NCI-H345 treated with DMSO at 0.1 percent for 48 hours (cell line): ENCODE measurements around the gene SLC7A1.

Experiments
- DNase-seq: peaks from one replicate; lab custom pipeline; 2025; ENCODE audit not compliant: unreplicated experiment; lab: John Stamatoyannopoulos, UW

The SLC7A1 gene

DNA sequence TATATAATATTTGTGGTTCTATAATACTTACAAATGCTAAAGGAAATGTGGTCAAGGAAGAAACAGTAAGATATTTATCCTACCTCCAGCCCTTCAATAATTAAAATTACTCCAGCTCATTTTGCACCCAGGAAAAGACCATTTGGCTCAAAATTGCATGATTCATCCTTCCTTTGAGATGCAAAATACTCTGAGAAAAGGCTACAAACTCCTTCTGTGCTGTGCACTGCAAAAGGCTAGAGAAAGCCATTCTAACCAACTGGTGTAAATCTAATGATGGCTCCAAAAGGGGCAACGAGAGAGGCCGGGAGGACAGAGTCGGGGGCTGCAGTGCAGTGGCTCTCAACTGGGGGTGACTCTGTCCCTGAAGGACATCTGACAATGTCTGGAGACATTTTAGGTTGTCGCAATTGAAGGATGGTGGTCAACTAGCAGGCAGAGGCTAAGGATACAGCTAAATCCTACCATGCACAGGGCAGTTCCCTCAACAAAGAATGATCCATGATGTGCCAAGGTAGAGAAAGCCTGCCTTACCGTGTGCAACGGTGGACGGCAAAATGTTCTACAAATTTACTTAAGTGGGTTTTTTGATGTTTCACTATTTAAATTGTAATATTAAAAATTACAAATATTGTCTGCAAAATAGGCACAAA, 32.6 kb downstream of the SLC7A1 start:
- DNase-seq: no peak

- no peak for DNase-seq
These were observed 33.6 kb downstream of the SLC7A1 start for GRCh38 chr13:29561918-29562317.

GRCh38 chr13:29556742-29557141, 38.7 kb downstream of the SLC7A1 start:
- DNase-seq: no peak

DNA sequence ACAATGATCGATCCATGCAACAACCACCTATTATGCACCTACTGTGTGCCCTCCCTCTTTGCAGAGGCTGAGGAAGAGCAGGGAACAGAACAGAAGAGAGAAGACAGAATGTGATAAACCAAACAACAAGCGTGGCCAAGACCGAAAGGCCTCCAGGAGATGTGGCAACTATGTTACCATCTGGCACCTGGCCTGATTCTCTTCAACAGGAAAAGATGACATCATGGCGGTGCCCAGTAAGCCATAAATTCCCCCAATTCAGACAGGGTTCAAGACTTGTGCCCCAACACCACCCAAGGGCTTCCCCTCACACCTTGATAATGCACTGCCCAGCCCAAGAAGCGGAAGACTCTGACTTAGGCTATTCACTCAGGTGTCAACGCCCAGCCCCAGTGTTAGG, 44.3 kb downstream of the SLC7A1 start:
- DNase-seq: no peak

DNA sequence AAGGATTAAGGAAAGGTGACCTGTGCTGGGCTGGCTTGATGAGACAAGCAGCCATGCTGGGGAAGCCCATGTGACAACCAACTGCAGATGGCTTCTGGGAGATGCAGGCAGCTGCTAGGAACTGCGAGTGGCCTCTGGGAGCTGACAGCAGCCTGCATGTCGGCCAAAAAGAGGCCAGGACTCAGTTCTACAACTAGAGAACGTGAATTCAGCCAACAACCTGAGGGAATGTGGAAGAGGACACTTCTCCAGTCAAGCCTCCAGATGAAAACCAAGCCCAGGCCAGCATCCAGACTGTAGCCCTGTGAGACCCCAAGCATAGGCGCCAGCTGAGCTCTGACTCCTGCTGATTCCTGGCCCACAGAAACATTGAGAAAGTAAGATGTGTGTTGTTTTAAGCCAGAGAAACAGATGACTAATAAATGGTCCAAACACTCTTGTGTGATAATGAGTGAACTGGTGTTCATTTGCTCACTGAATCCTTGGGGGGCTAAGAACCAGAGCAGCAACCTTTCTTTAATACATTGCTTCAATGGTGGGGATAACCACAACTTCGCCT, 45.0 kb downstream of the SLC7A1 start:
- DNase-seq: no peak

- DNase-seq: no peak
These were observed 46.8 kb downstream of the SLC7A1 start for GRCh38 chr13:29548722-29549121.

- DNase-seq: no peak
These were observed 48.3 kb downstream of the SLC7A1 start for GRCh38 chr13:29547153-29547552.

GRCh38 chr13:29546662-29547061, 48.8 kb downstream of the SLC7A1 start:
- no peak for DNase-seq

DNA sequence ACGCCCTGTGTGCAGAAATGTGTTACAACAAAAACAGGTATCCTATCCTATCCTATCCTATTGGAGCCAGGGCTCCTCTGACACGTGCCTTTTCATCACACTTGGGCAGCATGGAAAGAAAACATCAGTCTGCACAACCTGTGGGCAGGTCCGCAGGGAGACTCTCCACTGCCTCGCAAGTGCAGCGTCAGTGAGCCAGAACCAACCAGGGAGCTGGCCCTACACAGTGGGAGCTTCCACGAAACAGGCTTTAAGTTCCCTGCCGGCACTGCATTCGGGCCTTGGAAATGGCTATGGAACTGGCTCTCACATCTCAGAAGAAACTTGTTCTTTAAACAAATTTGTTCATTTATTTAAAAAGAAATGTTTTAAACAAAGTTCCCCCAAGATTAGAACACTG, 49.5 kb downstream of the SLC7A1 start:
- no peak for DNase-seq

GRCh38 chr13:29543230-29544215, 52.0 kb downstream of the SLC7A1 start:
- no peak for DNase-seq

DNA sequence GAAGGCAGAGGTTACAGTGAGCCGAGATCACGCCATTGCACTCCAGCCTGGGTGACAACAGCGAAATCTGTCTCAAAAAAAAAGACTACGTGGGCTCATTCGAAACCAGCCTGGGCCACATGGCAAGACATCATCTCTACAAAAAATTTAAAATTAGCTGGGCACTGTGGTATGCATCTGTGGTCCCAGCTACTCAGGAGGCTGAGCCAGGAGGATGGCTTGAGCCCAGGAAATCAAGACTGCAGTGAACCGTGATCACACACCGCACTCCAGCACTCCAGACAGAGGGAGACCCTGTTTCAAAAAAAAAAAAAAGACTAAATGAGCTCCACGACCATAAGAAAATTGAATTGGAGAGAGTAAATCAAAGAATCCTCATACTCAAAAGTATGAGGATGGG, 53.1 kb downstream of the SLC7A1 start:
- DNase-seq: no peak

DNA sequence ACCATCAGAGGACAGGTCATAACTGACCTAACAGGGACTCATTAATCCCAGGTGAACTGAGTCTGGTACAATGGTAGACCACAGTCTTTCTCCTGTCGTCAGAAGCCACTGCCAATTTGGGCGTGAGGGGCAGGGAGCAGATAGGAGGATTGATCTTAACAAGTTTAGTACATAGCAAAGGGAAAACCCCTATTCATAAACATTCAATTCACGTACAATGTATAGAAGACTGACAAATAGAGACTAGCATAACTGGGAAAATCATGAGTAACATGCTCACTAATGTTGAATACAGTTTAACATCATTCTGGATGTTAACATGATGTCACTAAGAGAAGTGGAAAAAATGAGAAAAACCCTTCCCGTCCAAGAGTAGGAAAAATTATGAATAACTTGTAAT, 54.1 kb downstream of the SLC7A1 start:
- DNase-seq: no peak

DNA sequence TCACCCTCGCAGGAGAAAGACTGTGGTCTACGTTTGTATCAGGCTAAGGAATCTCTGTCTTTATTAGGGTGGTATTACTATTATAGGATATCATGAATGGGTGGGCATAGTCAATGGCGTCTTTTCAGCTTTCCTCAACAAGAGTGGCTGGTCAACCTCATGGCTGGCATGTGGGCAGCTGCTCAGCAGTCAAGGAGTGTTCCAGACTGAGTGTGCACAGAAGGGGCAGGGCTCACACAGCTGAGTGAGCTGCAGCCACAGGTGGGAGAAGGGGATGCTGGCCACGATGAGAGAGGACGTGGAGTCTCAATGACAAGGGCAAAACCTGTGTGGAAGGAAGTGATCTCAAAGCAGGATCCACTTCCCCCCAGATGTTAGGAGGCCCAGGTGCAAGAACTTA, 54.7 kb downstream of the SLC7A1 start:
- DNase-seq: no peak

DNA sequence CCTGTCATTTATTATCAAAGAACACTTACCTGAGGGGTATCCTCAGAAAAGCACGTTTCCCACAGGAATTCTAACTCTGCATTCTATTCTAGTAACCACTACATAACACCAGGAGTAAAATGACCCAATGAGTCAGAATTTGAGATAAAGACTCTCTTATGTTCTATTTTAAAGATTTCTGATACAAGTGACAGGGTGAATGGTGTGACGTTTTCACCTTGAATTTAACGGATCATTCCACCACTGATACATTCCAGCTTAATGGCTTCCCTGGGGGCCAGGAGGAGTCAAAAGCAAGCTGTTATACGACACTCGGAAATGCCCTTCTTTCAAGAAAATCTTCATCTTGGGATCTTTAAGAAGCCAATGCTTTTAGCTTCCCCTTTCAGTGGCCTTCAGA, 55.2 kb downstream of the SLC7A1 start:
- DNase-seq: no peak

GRCh38 chr13:29539856-29540255, 55.6 kb downstream of the SLC7A1 start:
- no peak for DNase-seq

DNA sequence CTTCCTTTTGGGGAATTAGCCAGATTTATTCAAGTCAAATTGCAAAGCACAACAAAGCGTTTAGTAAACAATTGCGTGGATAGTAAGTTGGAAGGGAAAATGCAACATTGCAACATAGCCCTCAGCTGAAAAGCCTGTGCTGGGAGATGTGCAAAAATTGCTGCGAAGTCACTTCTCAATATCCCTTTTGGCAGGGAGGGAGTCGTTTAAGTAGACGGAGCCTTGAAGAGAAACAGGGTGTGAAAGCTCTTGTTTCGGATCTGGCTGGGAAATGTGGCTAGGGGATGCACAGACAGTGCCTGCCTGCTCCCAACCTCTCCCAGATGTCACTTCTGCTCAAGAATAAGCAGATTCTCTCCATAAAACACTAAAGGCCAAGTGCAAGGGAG, 56.8 kb downstream of the SLC7A1 start:
- no peak for DNase-seq

DNA sequence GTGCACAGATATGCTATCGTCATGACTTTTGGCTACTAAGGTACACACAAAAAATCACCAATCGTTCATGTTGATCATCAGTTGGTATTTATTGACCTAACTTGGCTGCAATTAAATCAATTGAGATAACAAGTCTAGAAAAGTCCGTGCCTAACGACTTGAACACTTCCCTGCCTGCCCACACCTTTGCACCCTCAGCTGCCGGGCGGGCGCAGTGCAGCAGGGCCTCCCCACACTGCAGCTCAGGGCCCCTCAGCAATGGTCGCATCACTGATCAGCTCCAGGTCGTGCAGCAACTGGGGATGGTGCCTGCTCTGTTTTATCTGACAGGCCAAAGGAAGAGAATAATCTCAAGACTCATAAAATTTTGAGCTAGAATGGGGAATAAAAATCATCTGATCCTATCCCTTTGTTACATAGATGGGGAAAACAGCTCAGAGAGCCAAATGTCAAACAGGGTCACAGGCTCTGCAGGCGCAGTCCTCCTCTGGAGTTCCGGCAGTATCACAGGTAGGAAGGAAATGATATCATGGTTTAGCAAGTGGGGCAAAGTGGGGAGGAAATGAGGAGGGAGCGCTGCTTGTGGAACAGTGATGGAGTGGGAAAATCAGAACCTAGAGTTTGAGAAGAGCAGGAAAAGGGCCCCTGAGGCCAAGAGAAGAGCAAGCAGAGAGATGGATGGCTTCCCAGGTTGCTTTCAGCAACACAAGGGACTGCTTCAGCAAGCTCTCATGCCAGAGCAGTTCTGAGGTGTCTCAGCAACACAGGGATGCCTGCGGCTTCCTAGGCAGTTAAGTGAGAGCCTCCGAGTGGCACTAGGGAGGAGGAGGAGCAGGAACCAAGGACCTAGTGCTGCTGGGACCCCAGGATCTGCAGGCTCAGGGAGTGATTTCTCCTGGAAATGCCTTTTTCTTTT, 57.5 kb downstream of the SLC7A1 start:
- no peak for DNase-seq

DNA sequence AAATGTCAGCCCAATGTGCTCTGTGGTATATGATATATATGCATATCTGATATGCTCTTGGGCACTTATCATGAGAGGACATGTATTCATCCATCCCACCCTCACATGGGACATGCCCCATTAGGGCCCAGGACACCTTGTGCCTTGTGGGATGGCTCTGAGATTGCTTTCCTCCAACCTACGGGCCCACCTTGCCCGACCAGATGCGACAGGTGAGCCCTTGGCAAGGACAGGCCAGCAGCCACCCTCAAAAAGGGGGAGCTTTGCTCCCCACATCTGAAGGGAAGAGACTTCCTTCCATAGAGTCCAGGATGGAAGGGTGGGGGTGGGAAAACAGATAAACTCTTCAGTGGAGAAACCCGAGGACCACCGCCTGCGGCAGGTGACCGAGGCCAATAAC, 58.6 kb downstream of the SLC7A1 start:
- no peak for DNase-seq

DNA sequence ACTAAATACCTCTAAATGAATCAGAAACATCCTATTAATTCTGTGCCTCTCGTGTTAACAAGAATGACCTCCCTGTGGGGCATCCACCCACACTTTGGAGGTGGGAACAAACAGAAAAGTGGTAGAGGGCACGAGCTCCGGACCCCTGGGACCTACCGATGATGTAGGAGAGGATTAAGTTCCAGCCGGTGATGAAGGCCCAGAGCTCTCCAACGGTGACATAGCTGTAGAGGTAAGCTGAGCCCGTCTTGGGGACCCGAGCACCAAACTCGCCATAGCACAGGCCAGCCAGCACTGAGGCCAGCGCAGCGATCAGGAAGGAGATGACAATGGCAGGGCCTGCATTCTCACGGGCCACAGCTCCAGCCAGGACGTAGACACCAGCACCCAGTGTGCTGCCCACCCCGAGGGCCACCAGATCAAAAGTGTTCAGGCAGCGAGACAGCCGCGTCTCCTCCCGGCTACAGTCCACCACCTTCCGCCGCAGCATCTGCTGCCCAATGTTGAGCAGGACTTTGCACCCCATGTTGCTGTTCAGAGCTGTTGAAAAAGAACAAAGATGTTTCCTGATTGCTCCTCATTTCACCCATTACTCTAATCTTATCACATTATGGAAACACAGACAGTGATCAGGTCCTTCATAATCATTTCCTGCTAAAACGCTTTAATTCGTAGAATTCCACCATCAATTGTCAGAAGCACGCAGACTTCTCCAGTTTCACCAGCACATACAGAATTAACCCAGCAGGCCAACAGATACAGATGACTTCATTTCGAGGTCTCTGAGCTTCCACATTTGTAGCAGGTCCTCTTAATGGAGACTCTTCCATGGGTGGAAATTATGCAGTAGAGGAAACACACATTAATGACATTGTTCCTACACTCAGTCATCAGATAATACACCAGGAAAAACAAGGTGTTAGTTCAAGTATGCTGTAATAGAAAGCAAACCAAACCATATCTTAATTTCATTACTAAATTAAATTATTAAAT, 59.5 kb downstream of the SLC7A1 start:
- DNase-seq: no peak

DNA sequence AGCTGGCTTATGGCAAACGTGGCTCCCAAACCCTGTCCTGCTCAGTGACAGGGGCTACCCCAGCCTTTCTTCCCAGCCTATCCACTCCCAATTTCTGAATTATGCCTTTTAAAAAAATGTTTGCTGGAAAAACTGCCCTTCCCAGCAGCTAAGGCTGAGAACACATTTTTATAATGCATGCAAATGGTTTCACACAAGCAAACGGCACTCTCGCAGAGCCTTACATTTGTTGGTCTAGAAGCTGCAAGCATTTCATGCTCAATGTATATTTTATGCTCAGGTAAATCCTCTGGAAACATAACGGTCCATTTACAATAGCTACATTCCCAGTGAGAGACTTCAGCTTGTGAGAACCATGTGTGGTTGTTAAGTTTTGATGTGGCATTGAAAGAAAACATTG, 61.4 kb downstream of the SLC7A1 start:
- DNase-seq: no peak
